Liver (tissue), 3 donors: ENCODE data around the gene IHH.

Source experiments
- ATF3 ChIP-seq: IDR thresholded peaks from 2 replicates; pipeline ENCODE4 v1.6.1; 2016; ENCODE audit warnings: antibody characterized with exemption
- CTCF ChIP-seq: fragments of 150-350 bp; IDR thresholded peaks from 2 replicates; pipeline ENCODE4 v1.5.1; 2017; ENCODE audit warnings: improper control_type of control experiment, low read depth, low read length; ENCODE audit not compliant: missing input control
- EGR1 ChIP-seq, 2 donors: IDR thresholded peaks; 2 replicates each; pipeline ENCODE4 v1.6.1; 2016 to 2018; ENCODE audit warnings: antibody characterized with exemption in 2 of 2, low read depth in 2 of 2
- FOXA1 ChIP-seq: IDR thresholded peaks from 2 replicates; pipeline ENCODE4 v1.6.1; 2016; ENCODE audit warnings: antibody characterized with exemption
- HNF4G ChIP-seq: IDR thresholded peaks from 2 replicates; pipeline ENCODE4 v1.6.1; 2016; ENCODE audit warnings: antibody characterized with exemption
- JUND ChIP-seq, 2 donors: IDR thresholded peaks; 2 replicates each; pipeline ENCODE4 v1.6.1; 2016; ENCODE audit warnings: antibody characterized with exemption in 2 of 2
- MAX ChIP-seq: IDR thresholded peaks from 2 replicates; pipeline ENCODE4 v1.6.1; 2016; ENCODE audit warnings: antibody characterized with exemption
- TAF1 ChIP-seq: conservative IDR thresholded peaks from 2 replicates; pipeline ENCODE4 v1.6.1; 2016; ENCODE audit warnings: antibody characterized with exemption, mild to moderate bottlenecking
- YY1 ChIP-seq: IDR thresholded peaks from 2 replicates; pipeline ENCODE4 v1.6.1; 2016; ENCODE audit warnings: antibody characterized with exemption, mild to moderate bottlenecking
- donor health status: healthy.
- donor health status: healthy.

- TF ChIP-seq ATF3 (no peak), MAX (no peak), HNF4G (no peak), YY1 (no peak), JUND (IDR thresholded peaks at IDR 0.05) (no peak), FOXA1 (no peak), TAF1 (no peak), EGR1 (IDR thresholded peaks at IDR 0.05; ENCODE audit: low read depth in 2 of 2) (no peak), CTCF (no peak)
Observed at GRCh38 chr2:219045937-219046550, 14.7 kb downstream of the IHH start.
